ENCODE data around the gene WDFY3.

WDFY3 gene

GRCh38 chr4:84691170-84691691 is 275.3 kb downstream of the WDFY3 start:
- Histone ChIP-seq H2AFZ (ENCODE audit: low read length) (no peak overlapping the region), H3K79me2 (ENCODE audit: insufficient read depth, low read length) (no peaks in the 10 kb centered on the region), H3K4me1 (ENCODE audit: insufficient read depth, low read length, severe bottlenecking) (no peaks in the 10 kb centered on the region), H3K4me3 (ENCODE audit: low read depth, low read length, poor library complexity, severe bottlenecking) (no peak overlapping the region), H3K9ac (ENCODE audit: low read length) (no peak overlapping the region), H3K27ac (ENCODE audit: low read depth, low read length, poor library complexity, severe bottlenecking) (no peak overlapping the region), H3F3A (ENCODE audit: insufficient read depth, low read length) (no peaks in the 10 kb centered on the region), H3K9me3 (ENCODE audit: low read length) (no peaks in the 10 kb centered on the region), H3K4me2 (ENCODE audit: low read length) (no peak overlapping the region), H3K9me2 (ENCODE audit: low read depth, low read length) (no peaks in the 10 kb centered on the region), H4K20me1 (ENCODE audit: insufficient read depth, low read length) (no peaks in the 10 kb centered on the region), H3K36me3 (ENCODE audit: insufficient read depth, low read length) (no peaks in the 10 kb centered on the region), H3K27me3 (ENCODE audit: insufficient read depth, low read length) (no peaks in the 10 kb centered on the region)
- no peak for TF ChIP-seq CTCF (IDR thresholded peaks at IDR 0.05; ENCODE audit: low read length)

GRCh38 chr4:84690481-84690880 is 276.0 kb downstream of the WDFY3 start:
- no peak for TF ChIP-seq CTCF (IDR thresholded peaks at IDR 0.05; ENCODE audit: low read length)
- TF ChIP-seq EZH2 (IDR thresholded peaks at IDR 0.05; ENCODE audit: borderline replicate concordance, low read length) = no peak
- Histone ChIP-seq H3K27ac (ENCODE audit: low read depth, low read length, poor library complexity, severe bottlenecking) (no peak overlapping the region), H3K27me3 (ENCODE audit: insufficient read depth, low read length) (no peaks in the 10 kb centered on the region), H3F3A (ENCODE audit: insufficient read depth, low read length) (no peaks in the 10 kb centered on the region), H2AFZ (ENCODE audit: low read length) (no peak overlapping the region), H4K20me1 (ENCODE audit: insufficient read depth, low read length) (no peaks in the 10 kb centered on the region), H3K9me2 (ENCODE audit: low read depth, low read length) (no peaks in the 10 kb centered on the region), H3K9ac (ENCODE audit: low read length) (no peak overlapping the region), H3K79me2 (ENCODE audit: insufficient read depth, low read length) (no peaks in the 10 kb centered on the region), H3K9me3 (ENCODE audit: low read length) (no peaks in the 10 kb centered on the region), H3K36me3 (ENCODE audit: insufficient read depth, low read length) (no peaks in the 10 kb centered on the region), H3K4me1 (ENCODE audit: insufficient read depth, low read length, severe bottlenecking) (no peaks in the 10 kb centered on the region), H3K4me2 (ENCODE audit: low read length) (no peak overlapping the region), H3K4me3 (ENCODE audit: low read depth, low read length, poor library complexity, severe bottlenecking) (no peak overlapping the region)

GRCh38 chr4:84689197-84689596 is 277.3 kb downstream of the WDFY3 start:
- H3K27ac ChIP-seq (ENCODE audit: low read depth, low read length, poor library complexity, severe bottlenecking) = no peak overlapping the region
- no peak for TF ChIP-seq CTCF (IDR thresholded peaks at IDR 0.05; ENCODE audit: low read length)
- H3K9ac ChIP-seq (ENCODE audit: low read length) = no peak overlapping the region
- no peak overlapping the region for H3K4me2 ChIP-seq (ENCODE audit: low read length)
- H3F3A ChIP-seq (ENCODE audit: insufficient read depth, low read length) = no peaks in the 10 kb centered on the region
- no peaks in the 10 kb centered on the region for H3K27me3 ChIP-seq (ENCODE audit: insufficient read depth, low read length)
- no peak overlapping the region for H2AFZ ChIP-seq (ENCODE audit: low read length)
- H3K4me3 ChIP-seq (ENCODE audit: low read depth, low read length, poor library complexity, severe bottlenecking) = no peak overlapping the region
- no peaks in the 10 kb centered on the region for H3K79me2 ChIP-seq (ENCODE audit: insufficient read depth, low read length)
- no peaks in the 10 kb centered on the region for H3K9me3 ChIP-seq (ENCODE audit: low read length)
- no peaks in the 10 kb centered on the region for H3K9me2 ChIP-seq (ENCODE audit: low read depth, low read length)
- H4K20me1 ChIP-seq (ENCODE audit: insufficient read depth, low read length) = no peaks in the 10 kb centered on the region
- H3K36me3 ChIP-seq (ENCODE audit: insufficient read depth, low read length) = no peaks in the 10 kb centered on the region
- H3K4me1 ChIP-seq (ENCODE audit: insufficient read depth, low read length, severe bottlenecking) = no peaks in the 10 kb centered on the region
